ENCODE measurements around the gene ACAD11.

The ACAD11 gene

GRCh38 chr3:132659365-132660051 is at the start of gene ACAD11:
ACAD11 (minus strand) TSS chr3:132659809; CDS start chr3:132659751, 58 bp downstream.
- DNase-seq (ENCODE audit: insufficient read length, low spot score), result peak; percentile 13
- peak; percentile 82 for FAIRE-seq

GRCh38 chr3:132703733-132704132 is 44.1 kb upstream of the ACAD11 start:
- FAIRE-seq, result no peak

DNA sequence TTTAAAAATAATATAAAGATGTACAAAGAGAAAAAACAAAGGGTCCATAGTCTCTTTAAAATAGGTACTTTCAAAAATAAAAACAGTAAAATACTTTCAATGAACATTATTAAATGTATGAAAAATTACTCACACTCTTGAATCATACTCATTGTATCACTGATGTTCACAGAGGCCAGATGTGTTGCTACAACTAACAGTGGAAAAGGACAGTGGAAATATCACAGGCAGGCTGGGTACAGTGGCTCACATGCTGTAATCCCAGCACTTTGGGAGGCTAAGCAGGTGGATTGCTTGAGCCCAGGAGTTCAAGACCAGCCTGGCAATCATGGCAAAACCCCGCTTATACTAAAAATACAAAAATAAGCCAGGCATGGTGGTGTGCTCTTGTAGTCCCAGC is 35.8 kb upstream of the ACAD11 start:
- no peak for FAIRE-seq
- no peak for DNase-seq (ENCODE audit: insufficient read length, low spot score)

More at GRCh38 chr3:132703733-132704132, 44.1 kb upstream of the ACAD11 start:
- DNase-seq (ENCODE audit: insufficient read length, low spot score), result no peak

DNA sequence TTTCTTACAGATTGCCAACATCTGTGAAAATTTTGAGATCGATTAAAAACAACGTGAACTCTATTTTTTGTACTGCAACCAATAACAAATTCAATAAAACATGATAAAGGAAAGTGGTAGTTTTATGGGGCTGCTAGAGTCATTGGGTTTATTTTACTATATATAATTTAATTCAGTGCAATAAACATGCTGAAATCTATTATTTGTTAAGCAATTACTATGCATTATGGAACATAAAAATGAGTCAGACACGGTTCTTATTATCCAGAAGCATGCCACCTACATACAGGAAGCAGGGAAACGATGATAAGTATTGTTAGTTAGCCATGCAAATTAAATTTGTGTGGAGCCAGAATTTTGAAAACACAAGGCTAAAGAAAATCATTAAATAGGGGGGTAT is 35.4 kb upstream of the ACAD11 start:
- FAIRE-seq (no peak), DNase-seq (ENCODE audit: insufficient read length, low spot score) (no peak)

DNA sequence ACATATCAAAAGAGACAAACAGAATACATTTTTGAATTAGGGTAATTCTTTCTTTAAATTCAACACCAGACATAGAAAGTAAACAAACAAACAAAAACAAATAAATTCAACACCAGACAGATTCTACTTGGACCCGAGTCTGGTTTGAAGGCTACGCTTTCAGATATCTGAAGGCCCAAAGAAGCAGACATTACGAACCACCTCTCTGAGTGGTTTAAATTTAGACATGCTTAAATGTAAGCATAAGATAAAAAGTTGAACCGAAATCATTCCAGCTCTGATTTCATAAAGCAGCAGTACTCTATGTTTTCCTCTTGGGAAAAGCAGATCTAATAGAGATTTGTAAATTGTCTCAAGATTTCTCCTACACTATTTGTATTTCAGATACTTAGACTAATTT is 30.4 kb upstream of the ACAD11 start:
- FAIRE-seq (no peak), DNase-seq (ENCODE audit: insufficient read length, low spot score) (no peak)

- FAIRE-seq, result no peak
- DNase-seq (ENCODE audit: insufficient read length, low spot score), result no peak
Observed at GRCh38 chr3:132682201-132682600, 22.6 kb upstream of the ACAD11 start.

- DNase-seq (ENCODE audit: insufficient read length, low spot score) (no peak), FAIRE-seq (peak; percentile 53)
Observed at GRCh38 chr3:132681421-132681820, 21.8 kb upstream of the ACAD11 start.

- FAIRE-seq (no peak), DNase-seq (ENCODE audit: insufficient read length, low spot score) (no peak)
Observed at GRCh38 chr3:132679911-132680310, 20.3 kb upstream of the ACAD11 start.

GRCh38 chr3:132675408-132675807 is 15.8 kb upstream of the ACAD11 start:
- FAIRE-seq (no peak), DNase-seq (ENCODE audit: insufficient read length, low spot score) (no peak)

DNA sequence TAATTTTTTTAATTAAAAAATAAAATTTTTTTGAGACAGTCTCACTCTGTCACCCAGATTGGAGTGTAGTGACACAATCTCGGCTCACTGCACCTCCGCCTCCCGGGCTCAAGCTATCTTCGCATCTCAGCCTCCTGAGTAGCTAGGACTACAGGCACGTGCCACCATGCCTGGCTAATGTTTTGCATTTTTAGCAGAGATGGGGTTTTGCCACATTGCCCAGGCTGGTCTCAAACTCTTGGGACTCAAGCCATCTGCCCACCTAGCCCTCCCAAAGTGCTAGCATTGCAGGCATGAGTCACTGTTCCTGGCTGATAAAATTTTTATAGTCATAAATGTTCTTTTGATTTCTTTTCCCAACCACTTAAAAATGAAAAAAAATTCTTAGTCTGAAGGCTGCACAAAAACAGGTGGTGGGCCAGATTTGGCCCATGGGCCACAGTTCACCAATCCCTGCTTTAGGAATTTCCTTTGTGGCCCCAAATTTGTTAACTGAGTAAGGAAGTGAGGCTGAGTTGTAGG is 9.7 kb upstream of the ACAD11 start:
- no peak for FAIRE-seq

GRCh38 chr3:132665230-132665745 is 5.7 kb upstream of the ACAD11 start:
- FAIRE-seq, result no peak
- no peak for DNase-seq (ENCODE audit: insufficient read length, low spot score)

More for the DNA sequence above, 9.7 kb upstream of the ACAD11 start:
- no peak for DNase-seq (ENCODE audit: insufficient read length, low spot score)

- FAIRE-seq (peak; percentile 44), DNase-seq (ENCODE audit: insufficient read length, low spot score) (no peak)
Observed at GRCh38 chr3:132662212-132662611, 2.6 kb upstream of the ACAD11 start.

DNA sequence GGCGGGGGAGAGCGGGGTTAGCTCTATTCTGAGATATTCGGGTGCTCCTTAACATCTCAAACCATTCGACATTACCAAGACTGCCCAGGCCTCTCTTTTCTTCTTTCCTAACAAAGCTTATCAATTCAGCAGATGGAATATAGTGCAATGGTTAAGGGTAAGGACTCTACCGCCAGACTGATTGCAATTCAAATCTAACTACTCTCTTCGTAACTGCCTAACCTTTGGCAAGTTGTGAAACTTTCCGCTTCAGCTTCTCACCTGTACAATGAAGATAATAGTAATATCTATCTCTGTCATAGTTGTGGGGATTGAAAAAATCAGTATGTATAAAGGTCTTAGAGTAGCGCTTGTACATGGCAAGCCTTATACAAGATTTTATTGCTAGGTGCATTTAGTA is 1.5 kb upstream of the ACAD11 start:
- FAIRE-seq, result peak; percentile 80
- DNase-seq (ENCODE audit: insufficient read length, low spot score), result no peak

- FAIRE-seq, result peak; percentile 31
- no peak for DNase-seq (ENCODE audit: insufficient read length, low spot score)
Observed at GRCh38 chr3:132660811-132661070, 1.1 kb upstream of the ACAD11 start.

DNA sequence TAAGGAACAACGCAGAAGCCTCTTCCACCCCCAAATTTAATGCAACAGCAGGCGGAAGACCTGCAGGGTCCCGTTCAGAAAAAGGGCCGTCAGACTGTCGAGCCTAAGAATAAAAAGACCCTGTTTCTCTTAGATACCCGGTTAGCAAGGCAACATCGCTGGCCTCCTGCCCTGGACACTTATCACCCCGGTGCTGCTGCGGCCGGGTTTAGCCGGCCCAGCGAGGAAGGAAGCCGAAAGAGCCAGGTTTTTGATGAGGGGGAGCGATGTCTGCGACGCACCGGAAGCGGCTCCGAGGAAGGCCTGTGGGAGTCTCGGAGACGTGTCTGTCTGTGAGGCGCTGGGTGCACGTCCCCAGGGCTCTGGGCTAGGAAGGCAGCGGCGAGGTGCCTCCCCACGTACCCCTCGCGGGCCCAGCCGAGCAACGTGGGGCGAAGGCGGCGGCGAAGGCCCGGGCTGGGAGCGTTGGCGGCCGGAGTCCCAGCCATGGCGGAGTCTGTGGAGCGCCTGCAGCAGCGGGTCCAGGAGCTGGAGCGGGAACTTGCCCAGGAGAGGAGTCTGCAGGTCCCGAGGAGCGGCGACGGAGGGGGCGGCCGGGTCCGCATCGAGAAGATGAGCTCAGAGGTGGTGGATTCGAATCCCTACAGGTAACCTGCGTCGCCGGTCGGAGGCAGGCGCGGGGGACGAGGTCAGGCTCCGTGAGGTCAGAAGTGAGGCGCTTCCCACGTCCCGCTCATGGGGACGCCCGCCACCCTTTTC is 622 bp upstream of the ACAD11 start, which contains the start of gene UBA5:
TSS of gene UBA5 (plus strand) at position 278 of the 759 bp plus-strand sequence. CDS start at position 487, 209 bp downstream.
- FAIRE-seq, result no peak
- DNase-seq (ENCODE audit: insufficient read length, low spot score), result peak; percentile 71

GRCh38 chr3:132659000-132659364 is 627 bp downstream of the ACAD11 start:
- peak; percentile 44 for FAIRE-seq

GRCh38 chr3:132657869-132658747 is 1.5 kb downstream of the ACAD11 start:
- FAIRE-seq (no peak), DNase-seq (ENCODE audit: insufficient read length, low spot score) (no peak)

More at GRCh38 chr3:132659000-132659364, 627 bp downstream of the ACAD11 start:
- DNase-seq (ENCODE audit: insufficient read length, low spot score), result no peak

- FAIRE-seq (no peak), DNase-seq (ENCODE audit: insufficient read length, low spot score) (no peak)
Observed at GRCh38 chr3:132655471-132655870, 4.1 kb downstream of the ACAD11 start.

DNA sequence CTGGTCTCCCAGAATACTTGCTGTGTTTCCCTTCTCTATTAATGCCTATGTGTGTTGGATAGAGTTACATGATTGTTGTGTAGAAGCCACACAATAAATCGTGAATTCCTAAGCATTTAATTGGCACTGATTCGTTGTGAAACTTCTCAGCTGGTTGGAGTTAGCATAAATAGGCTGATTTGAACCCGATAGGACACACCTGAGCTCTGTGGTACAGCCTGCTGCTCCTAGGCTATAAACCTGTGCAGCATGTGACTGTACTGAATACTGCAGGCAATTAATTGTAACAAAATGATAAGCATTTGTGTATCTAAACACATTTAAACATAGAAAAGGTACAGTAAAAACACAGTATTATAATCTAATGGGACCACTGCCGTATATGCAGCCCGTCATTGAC is 4.9 kb downstream of the ACAD11 start:
- FAIRE-seq (no peak), DNase-seq (ENCODE audit: insufficient read length, low spot score) (no peak)

- DNase-seq (ENCODE audit: insufficient read length, low spot score), result no peak
- no peak for FAIRE-seq
Observed at GRCh38 chr3:132654190-132654589, 5.4 kb downstream of the ACAD11 start.

Data from GM19239 (cell line).